Bronchial epithelial cell (primary cell): ENCODE results near the gene ISM2. TPM values are rescaled to one million over a fixed set of nuclear protein-coding genes. Genes with fewer than 3 reads are reported as not detected.

ENCODE experiments used
- DNase-seq: peaks from one replicate; pipeline ENCODE4 v3.0.0-alpha.2; 2010; ENCODE audit warnings: low read depth
- FAIRE-seq: peaks from 2 replicates; lab custom pipeline; 2011; peaks lifted over from hg19 to GRCh38; lab: Jason Lieb, UNC
- H3K27me3 ChIP-seq: 2 replicates; pipeline ENCODE4 v1.5.1; 2011; ENCODE audit warnings: low read length; ENCODE audit not compliant: control insufficient read depth, insufficient read depth
- H3K36me3 ChIP-seq: 2 replicates; pipeline ENCODE4 v1.5.1; 2011; ENCODE audit warnings: low read length; ENCODE audit not compliant: control insufficient read depth, insufficient read depth
- H3K4me3 ChIP-seq: 2 replicates; pipeline ENCODE4 v1.5.1; 2011; ENCODE audit warnings: mild to moderate bottlenecking, low read depth, low read length, control low read depth
- total RNA-seq: library from RNA; depleted of rRNA; stranded (reverse); fragments of >200 nt; gene quantifications from 2 replicates; pipeline ENCODE4 v1.2.1, GENCODE V29; 2014
- TF ChIP-seq, protein P1 (sequence below): IDR thresholded peaks from 2 replicates; pipeline ENCODE4 v1.5.1; 2011; ENCODE audit warnings: mild to moderate bottlenecking, moderate library complexity, low read length, control low read depth, inconsistent platforms; ENCODE audit not compliant: insufficient read depth, severe bottlenecking

Gene ISM2
- total RNA-seq, 1 donor from 2014 or later = not detected

DNA sequence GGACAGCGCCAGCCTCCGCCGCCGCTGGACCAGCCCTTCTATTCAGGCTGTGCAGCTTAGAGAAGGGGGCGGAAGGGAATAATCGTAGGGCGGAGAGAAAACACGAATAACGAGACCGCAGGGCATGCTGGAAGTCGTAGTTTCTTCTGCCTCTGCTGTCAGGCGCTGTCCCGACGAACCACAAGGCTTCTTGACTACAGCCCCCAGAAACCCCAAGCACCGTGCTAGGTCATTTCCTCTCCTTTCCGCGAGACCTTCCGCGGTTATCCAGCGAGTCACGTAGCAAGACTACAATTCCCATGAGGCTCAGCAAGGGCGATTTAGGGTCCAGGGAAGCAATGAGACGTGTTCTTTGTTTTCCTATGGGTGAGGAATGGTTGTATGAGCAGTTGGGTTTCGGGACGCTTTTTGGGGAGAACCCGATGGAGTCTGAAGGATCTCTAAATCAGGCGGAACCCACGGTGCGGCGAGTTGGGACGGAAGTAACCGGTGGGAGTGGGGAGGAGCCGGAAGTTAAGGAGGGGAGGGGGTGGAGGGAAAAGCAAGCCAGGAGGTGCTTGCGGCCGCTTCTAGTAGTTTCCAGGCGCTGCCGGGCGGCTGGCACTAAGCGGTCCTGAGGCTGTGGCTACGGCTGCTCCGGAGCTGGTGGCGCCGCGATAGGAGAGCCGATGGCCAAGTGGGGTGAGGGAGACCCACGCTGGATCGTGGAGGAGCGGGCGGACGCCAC lies 40.9 kb downstream of the ISM2 start, which contains the start of the genes AHSA1 and VIPAS39:
Gene AHSA1, plus strand, starts transcription at position 572 of the 727 bp plus-strand sequence. Its CDS starts 97 bp downstream, at position 669.
Gene VIPAS39, minus strand, starts transcription at position 80 of the 727 bp plus-strand sequence. CDS start 3,499 bp downstream, outside the sequence.
- H3K36me3 ChIP-seq = peaks cover 20% of the 10 kb centered on the region
- TF ChIP-seq, protein P1, sequence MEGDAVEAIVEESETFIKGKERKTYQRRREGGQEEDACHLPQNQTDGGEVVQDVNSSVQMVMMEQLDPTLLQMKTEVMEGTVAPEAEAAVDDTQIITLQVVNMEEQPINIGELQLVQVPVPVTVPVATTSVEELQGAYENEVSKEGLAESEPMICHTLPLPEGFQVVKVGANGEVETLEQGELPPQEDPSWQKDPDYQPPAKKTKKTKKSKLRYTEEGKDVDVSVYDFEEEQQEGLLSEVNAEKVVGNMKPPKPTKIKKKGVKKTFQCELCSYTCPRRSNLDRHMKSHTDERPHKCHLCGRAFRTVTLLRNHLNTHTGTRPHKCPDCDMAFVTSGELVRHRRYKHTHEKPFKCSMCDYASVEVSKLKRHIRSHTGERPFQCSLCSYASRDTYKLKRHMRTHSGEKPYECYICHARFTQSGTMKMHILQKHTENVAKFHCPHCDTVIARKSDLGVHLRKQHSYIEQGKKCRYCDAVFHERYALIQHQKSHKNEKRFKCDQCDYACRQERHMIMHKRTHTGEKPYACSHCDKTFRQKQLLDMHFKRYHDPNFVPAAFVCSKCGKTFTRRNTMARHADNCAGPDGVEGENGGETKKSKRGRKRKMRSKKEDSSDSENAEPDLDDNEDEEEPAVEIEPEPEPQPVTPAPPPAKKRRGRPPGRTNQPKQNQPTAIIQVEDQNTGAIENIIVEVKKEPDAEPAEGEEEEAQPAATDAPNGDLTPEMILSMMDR = no peak
- peak; percentile 62 for FAIRE-seq
- H3K27me3 ChIP-seq = no peaks in the 10 kb centered on the region
- DNase-seq = peak; percentile 99
- H3K4me3 ChIP-seq = peak within 1 kb of the TSS; percentile 94

DNA sequence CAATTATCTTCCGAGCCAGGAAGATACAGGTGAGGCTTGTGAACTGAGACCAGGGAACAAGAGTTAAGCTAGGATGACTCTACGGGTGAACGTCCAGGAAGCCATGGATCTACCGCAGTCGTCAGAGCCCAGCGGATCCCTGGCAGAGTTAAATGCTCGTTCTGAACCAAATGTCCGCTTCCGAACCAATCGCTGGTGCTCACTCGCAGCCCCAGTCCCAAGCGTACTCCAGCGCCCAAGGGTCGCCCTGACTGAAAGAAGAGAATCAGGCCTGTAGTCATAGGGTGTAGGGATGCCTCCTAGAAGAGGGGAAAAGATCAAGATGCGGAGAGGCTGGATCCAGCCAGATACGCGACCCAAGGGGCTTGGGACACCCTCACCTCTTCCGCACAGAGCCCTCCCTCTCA lies 41.5 kb downstream of the ISM2 start:
- no peak for FAIRE-seq
- Histone ChIP-seq H3K27me3 (no peaks in the 10 kb centered on the region), H3K36me3 (peaks cover 14% of the 10 kb centered on the region), H3K4me3 (peak overlapping the region; percentile 94)
- TF ChIP-seq, protein P1 = no peak
- DNase-seq = peak; percentile 38

DNA sequence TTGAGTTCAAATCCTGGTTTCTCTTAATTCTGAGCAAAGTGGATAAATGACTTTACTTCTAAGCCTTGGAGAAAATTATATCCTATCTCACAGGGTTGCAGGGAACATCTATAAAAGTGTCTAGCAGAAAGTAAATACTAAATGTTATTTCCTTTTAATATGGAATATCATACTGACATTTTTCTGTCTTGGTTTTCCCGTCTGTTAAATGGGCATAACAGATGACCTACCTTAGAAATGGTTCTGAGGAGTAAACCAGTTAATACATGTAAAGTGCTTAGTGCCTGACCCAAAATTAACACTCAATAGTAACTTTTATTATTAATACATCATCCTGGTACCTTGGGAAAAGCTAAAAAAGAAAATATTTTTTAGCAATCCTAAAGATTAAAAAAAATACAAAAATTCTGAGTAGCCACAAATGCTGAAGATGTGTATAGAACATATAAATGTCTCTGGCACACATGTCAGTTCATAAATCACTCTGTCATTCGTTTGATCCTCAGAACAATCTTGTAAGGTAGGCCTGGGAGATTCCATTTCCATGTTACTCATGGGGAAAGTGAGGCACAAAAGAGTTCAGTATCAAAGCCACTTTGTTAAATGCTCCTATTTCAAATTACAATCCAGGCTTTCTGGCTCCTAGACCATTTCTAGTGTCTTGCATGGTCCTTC lies 42.5 kb downstream of the ISM2 start:
- DNase-seq = no peak
- TF ChIP-seq, protein P1 = no peak
- H3K36me3 ChIP-seq = peaks cover 9% of the 10 kb centered on the region
- H3K4me3 ChIP-seq = no peak overlapping the region
- FAIRE-seq = no peak
- H3K27me3 ChIP-seq = no peaks in the 10 kb centered on the region

DNA sequence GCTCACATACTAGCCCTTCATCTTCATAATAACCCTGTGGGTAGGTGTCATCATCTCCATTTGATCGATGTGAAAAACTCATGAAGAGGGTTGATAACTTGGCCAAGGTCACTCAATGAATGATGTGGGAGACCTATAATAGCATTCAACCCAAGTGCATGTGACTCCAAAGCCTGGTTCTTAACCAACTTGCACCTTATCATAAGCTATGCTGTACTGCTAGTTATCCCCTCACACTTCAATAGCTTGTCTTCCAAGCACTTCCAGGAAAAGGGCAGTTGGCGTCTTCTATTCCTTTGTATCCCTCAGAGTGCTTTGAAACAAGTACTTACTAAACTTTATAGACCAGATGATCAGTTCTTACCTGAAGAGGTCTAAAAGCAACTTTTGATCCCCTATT lies 56.4 kb downstream of the ISM2 start:
- FAIRE-seq (no peak), DNase-seq (no peak)
- TF ChIP-seq, protein P1 = no peak
- Histone ChIP-seq H3K36me3 (peaks cover 13% of the 10 kb centered on the region), H3K27me3 (no peaks in the 10 kb centered on the region), H3K4me3 (no peak overlapping the region)

DNA sequence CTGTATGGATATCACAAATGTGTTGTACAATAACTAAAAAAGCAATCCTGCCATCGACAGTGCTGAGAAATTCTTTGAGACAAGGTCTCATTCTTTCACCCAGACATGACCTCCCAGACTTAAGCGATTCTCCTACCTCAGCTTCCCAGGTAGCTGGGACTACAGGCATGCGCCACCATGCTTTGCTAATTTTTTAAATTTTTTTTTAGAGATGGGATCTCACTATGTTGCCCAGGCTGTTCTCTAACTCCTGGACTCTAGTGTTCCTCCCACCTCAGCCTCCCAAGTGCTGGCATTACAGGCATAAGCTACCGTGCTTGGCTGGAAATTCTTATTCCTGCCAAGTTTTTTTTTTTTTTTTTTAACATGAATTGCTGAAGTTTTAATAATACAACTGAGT lies 58.8 kb downstream of the ISM2 start:
- Histone ChIP-seq H3K27me3 (no peaks in the 10 kb centered on the region), H3K4me3 (no peak overlapping the region), H3K36me3 (peaks cover 13% of the 10 kb centered on the region)
- TF ChIP-seq, protein P1 = no peak
- no peak for DNase-seq
- FAIRE-seq = no peak
